GM08714 (cell line): ENCODE measurements around the gene CBS.
"Not testable (repeated sequence)": the region's sequence is repeated elsewhere in the genome, so short reads cannot be mapped to it uniquely, and the experiment has no call there.

Experiments used
- H3K4me3 ChIP-seq: fragments of 200-500 bp; sonication (Bioruptor generic); 2 replicates; pipeline ENCODE4 v1.5.1; 2014; ENCODE audit warnings: mild to moderate bottlenecking, low read length, inconsistent platforms

The CBS gene

GRCh38 chr21:43075170-43076022 lies at the start of gene CBS:
CBS (minus strand) TSS chr21:43075835; CDS start chr21:43072193, 3,642 bp downstream.
- not testable (repeated sequence) for H3K4me3 ChIP-seq

DNA sequence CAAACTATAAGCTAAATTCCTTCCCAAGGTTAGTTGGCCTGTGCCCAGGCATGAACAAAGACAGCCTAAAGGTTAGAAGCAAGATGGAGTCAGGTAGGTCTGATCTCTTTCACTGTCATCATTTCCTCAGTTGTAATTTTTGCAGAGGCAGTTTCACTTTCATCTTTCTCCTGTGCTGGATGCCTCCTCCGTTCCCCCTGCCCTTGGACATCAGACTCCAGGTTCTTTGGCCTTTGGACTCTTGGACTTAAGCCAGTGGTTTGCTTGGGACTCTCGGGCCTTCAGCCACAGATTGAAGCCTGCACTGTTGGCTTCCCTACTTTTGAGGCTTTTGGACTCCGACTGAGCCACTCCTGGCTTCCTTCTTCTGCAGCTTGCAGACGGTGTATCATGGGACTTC lies 40.3 kb upstream of the CBS start:
- not testable (repeated sequence) for H3K4me3 ChIP-seq

GRCh38 chr21:43114483-43114882 lies 38.8 kb upstream of the CBS start:
- H3K4me3 ChIP-seq, result not testable (repeated sequence)

DNA sequence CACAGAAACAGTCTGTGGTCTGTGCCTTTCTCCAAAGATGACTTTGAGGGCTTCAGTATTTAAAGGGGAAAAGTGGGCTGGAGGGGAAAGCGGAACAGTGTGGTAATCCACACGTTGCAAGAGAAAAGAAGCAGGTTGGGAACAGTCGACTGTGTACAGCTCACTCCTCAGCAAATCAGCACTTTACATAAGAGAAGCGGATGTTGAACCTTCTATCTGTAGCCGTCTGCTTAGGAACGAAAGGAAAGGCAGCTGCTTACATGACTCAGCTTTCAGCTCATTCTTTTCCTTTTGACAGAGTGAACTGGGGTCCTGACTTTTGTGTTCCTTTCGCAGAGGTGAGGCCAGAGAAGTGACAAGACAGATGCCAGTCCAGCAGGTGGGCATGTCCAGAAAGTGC lies 33.4 kb upstream of the CBS start:
- H3K4me3 ChIP-seq, result not testable (repeated sequence)

DNA sequence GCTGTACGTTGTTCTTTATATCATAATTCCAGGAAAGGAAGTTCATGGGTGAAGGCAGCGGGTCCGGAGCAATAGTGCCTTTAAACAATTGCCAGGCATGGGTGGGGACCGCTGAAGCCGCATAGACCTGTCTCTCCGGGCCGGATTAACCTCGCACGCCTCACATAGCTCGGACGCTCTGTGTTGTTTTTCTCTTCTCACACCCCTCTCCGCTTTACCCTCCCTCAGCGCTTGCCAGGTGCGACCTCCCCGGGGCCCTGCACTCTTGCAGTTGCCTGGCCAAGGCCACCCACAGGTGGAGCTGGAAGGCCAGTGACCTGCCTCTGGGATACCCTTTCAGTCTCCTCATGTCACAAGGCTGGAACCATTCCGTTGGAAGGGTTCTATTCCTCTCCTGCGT lies 32.5 kb upstream of the CBS start:
- not testable (repeated sequence) for H3K4me3 ChIP-seq

GRCh38 chr21:43107794-43108137 lies 32.1 kb upstream of the CBS start:
- not testable (repeated sequence) for H3K4me3 ChIP-seq

DNA sequence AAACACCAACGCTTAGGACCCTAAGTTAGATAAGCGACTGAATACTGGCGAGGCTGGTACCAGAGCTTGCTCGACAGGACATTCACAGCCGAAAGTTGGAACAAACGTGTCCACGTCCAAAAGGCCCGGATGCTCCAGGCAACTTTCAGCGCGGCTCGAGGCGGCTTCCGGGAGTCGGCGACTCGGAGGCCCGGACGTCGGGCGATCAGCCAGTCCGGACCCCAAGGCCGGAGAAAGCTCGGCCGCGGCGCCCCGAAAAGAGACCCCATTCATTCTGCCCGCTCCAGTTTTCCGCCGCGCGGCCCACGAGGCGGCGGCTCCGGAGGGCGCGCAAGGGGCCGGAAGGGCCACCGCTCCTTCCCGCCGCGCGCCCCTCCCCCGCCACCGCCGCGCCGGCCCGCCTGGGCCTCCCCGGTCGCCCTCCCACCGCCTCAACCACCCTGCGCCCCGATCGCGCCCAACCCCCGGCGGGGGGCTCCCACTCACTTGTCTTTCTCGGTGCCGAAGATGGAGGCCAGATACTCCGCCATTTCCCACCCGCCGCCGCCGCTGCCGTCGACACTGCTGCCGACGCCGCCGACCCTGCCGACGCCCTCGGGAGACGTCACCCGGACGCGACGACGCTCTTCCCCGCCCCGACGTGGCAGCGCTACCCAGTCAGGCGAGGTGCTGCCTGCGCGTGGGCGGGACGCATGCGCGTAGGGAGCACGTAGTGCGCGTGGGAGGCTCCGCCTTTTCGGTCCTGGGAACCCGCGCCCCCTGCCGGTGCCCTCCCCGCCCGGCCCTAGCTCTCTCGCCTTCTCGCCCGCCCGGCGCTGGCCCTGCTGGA lies 31.5 kb upstream of the CBS start, which contains the start of gene U2AF1:
U2AF1 (minus strand) TSS at position 606 of the 829 bp plus-strand sequence; CDS start at position 530, 76 bp downstream.
- not testable (repeated sequence) for H3K4me3 ChIP-seq

DNA sequence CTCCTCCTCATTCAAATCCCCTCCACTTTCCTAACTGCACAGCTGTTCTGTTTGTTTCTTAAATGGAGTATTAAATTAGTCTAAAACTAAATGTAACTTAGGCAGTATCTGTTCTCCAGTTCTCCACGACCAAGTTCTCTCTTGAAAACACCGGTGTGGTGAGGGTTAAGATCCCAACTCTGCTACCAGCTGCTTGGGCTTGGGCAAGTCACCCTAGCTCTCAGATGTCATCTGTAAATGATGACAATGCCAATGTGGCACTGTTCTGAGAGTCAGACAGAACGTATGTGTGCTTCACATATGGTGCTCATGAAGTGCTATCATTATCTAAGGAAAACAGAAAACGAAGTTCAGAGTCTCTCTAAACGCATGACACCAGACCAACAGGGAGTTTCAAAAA lies 29.0 kb upstream of the CBS start:
- not testable (repeated sequence) for H3K4me3 ChIP-seq

DNA sequence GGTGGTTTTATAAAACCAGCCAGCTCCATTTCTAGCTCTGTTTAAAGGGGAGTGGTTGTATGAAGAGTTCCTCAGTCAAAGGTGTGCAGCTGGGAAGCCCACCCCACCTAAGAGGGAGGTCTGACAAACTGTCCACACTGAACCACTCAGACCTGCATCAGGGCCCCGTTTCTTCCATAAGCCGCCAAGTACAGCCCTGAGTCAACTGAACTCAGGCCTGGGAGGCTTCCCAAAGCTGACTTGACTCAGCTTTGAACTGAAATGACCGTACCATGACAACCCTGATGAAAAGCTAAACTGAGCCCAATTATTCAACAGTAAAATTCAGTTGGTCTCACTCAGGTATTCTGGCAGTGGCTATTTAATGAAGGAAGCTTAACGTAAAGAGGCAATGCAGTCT lies 26.6 kb upstream of the CBS start:
- H3K4me3 ChIP-seq, result not testable (repeated sequence)

GRCh38 chr21:43101676-43102075 lies 26.0 kb upstream of the CBS start:
- not testable (repeated sequence) for H3K4me3 ChIP-seq

DNA sequence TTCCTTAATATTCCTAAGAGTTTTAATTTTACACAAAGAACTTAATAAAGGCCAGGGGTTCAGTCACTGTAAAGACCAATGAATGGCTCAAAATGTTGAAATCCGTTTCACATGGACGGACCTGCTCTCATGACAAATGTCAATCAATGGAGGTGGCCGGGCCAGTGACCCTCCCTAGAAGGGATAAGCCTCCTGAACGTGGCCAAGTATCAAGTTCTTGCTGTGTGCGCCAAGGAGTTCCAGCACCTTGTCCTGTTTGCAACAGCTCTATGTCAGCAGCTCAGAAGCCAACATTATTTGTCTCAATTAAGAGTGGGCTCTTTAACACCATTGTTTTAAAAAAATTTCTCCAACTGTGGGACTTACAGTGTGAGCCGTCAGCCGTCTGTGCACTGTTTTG lies 25.4 kb upstream of the CBS start:
- H3K4me3 ChIP-seq, result not testable (repeated sequence)

DNA sequence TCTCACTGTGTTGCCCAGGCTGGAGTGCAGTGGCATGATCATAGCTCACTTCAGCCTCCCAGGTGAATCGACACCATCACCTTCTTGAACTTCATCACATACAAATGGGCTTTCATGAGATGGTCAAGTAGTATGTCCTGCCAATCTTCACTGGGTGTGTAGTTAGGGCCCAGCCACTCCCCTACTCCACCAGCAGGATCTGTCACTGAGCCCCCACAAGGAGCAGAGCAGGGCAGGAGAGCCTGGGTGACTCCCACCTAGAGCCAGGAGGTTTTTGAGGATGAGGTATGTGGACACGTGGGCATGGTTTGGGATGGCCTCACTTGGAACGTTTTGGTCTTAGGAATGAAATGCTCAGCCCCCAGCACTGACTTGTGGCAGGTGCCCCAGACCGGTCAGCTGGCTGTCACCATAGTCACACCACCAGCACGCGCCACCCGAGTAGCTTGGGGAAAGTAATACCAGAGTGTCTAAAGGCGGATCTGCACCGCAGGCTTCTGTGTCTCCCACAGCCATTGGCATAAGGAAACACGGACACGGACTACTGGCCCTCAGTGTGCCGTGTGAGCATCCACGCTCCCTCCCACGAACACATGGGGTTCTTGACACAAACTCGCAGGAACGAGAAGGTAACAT lies 16.5 kb upstream of the CBS start:
- H3K4me3 ChIP-seq, result not testable (repeated sequence)

GRCh38 chr21:43090947-43091346 lies 15.3 kb upstream of the CBS start:
- not testable (repeated sequence) for H3K4me3 ChIP-seq

- H3K4me3 ChIP-seq, result not testable (repeated sequence)
Observed at GRCh38 chr21:43089463-43089862, 13.8 kb upstream of the CBS start.

- H3K4me3 ChIP-seq, result not testable (repeated sequence)
Observed at GRCh38 chr21:43082587-43083300, 7.1 kb upstream of the CBS start.

- H3K4me3 ChIP-seq, result not testable (repeated sequence)
Observed at GRCh38 chr21:43076643-43077042, 1.0 kb upstream of the CBS start.

- not testable (repeated sequence) for H3K4me3 ChIP-seq
Observed at GRCh38 chr21:43076023-43076637, 495 bp upstream of the CBS start.

DNA sequence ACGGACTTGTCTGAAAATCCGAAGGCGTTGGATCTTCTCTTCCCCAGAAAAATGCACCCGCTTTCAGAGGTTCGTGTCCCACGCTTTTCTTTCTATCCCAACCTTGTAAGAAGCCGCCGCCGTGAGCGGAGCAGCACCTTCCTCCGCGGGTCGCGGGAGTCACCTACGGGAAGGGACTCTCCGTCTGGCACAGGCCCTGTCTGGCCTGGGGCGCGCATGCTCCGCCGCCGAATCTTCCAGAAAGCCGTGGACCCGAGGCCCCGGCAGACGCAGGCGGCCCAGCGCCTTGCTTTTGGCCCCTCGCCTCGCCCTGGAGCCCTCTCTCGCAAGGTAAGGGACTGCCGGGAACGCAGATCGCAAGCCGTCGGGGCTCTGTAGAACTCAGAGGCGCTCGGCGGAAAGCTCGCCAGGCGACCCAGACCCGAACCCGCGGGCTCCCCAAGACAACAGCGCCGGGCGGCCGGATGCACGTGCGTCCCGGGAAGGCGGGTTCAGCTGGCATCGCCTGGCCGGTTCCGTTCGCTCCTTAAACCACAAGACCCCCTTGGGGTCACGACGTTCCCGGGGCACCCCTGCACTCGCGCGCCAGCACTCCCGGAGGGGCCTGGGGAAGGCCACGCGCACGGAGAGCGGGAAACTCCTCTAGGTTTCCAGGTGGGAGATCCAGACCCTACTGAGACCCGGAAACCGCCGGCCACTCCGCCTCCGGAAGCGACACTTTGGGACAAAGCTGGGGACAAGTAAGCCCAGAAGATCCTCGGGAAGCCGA lies 1.1 kb downstream of the CBS start:
- not testable (repeated sequence) for H3K4me3 ChIP-seq

DNA sequence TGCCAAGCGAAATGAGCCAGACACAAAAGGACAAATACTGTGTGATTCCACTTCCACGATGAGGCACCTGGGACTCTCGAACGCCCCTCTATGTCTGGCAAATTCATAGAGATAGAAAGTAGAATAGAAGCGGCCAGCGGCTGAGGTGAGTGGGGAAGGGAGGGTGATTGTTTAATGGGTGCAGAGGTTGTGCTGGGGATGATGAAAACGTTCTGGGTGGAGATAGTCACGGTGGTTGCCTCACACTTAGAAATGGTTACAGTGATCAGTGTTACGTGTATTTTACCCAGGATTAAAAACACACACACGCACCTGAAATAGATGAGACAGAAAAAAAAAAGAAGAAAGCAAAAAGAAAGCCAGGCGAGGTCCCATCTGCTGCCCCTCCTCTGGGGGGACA lies 2.9 kb downstream of the CBS start:
- not testable (repeated sequence) for H3K4me3 ChIP-seq

GRCh38 chr21:43069682-43070081 lies 6.0 kb downstream of the CBS start:
- H3K4me3 ChIP-seq, result not testable (repeated sequence)
